DND-41 (cell line): ENCODE results near the gene HCAR3.

ENCODE experiments used
- CTCF ChIP-seq: IDR thresholded peaks from 2 replicates; pipeline ENCODE4 v1.5.1; 2012; ENCODE audit warnings: borderline replicate concordance, low read length, moderate library complexity, mild to moderate bottlenecking; ENCODE audit not compliant: poor library complexity, severe bottlenecking; ENCODE audit errors: extremely low read depth
- EZH2 ChIP-seq: IDR thresholded peaks from 3 replicates; pipeline ENCODE4 v1.6.1; 2012; ENCODE audit warnings: borderline replicate concordance, low read depth, mild to moderate bottlenecking, moderate library complexity, low read length, inconsistent platforms; ENCODE audit not compliant: severe bottlenecking

DNA sequence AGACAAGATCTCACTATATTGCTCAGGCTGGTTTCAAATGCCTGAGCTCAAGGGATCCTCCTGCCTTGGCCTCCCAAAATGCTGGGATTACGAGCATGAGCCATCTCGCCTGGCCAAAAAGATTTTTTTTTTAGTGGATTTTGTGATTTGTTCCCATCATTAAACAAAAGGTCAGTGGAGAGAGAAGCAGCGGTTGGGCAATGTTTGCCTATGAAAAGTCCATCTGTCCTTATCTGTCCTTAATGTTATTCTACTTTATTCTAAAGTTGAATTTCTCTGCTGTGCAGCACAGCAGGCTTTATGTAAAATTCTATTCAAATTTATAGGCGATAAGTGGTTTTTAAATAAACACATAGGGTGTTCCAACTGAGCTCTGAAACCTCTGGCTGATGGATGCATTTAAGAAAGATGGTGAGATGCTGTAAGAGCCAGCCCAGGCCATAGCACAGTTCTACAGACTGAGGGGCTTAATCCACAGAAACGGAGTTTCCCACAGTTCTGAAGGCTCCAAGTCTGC, 32.3 kb downstream of the HCAR3 start:
- TF ChIP-seq CTCF (no peak), EZH2 (no peak)
